HS-27A (cell line): ENCODE results near the gene CCDC174.
"Not testable (repeated sequence)": the region's sequence is repeated elsewhere in the genome, so short reads cannot be mapped to it uniquely, and the experiment has no call there.

Experiments
- DNase-seq: peaks from one replicate; pipeline ENCODE4 v3.0.0-alpha.2; 2012; ENCODE audit warnings: low read depth, missing footprints

Gene CCDC174

GRCh38 chr3:14651440-14652251 is at the start of gene CCDC174:
CCDC174 (plus strand) TSS chr3:14651762; CDS start chr3:14651837, 75 bp downstream.
- DNase-seq, result peak; percentile 99

GRCh38 chr3:14602006-14602803 is 49.4 kb upstream of the CCDC174 start:
- DNase-seq, result no peak

- no peak for DNase-seq
Measured at GRCh38 chr3:14602804-14603644, 48.5 kb upstream of the CCDC174 start.

GRCh38 chr3:14605067-14605466 is 46.5 kb upstream of the CCDC174 start:
- no peak for DNase-seq

- no peak for DNase-seq
Measured at GRCh38 chr3:14605744-14606143, 45.8 kb upstream of the CCDC174 start.

- no peak for DNase-seq
Measured at GRCh38 chr3:14606669-14607339, 44.8 kb upstream of the CCDC174 start.

GRCh38 chr3:14608298-14608697 is 43.3 kb upstream of the CCDC174 start:
- DNase-seq, result no peak

- not testable (repeated sequence) for DNase-seq
Measured at GRCh38 chr3:14609058-14609457, 42.5 kb upstream of the CCDC174 start.

- no peak for DNase-seq
Measured at GRCh38 chr3:14609506-14609905, 42.1 kb upstream of the CCDC174 start.

- no peak for DNase-seq
Measured at GRCh38 chr3:14609941-14610340, 41.6 kb upstream of the CCDC174 start.

GRCh38 chr3:14614189-14614588 is 37.4 kb upstream of the CCDC174 start:
- no peak for DNase-seq

- no peak for DNase-seq
Measured at GRCh38 chr3:14614862-14615261, 36.7 kb upstream of the CCDC174 start.

- DNase-seq, result no peak
Measured at GRCh38 chr3:14616606-14617507, 34.7 kb upstream of the CCDC174 start.

- DNase-seq, result no peak
Measured at GRCh38 chr3:14617508-14618023, 34.0 kb upstream of the CCDC174 start.

GRCh38 chr3:14619605-14620004 is 32.0 kb upstream of the CCDC174 start:
- no peak for DNase-seq

- DNase-seq, result no peak
Measured at GRCh38 chr3:14620512-14620911, 31.1 kb upstream of the CCDC174 start.

GRCh38 chr3:14621093-14621492 is 30.5 kb upstream of the CCDC174 start:
- no peak for DNase-seq

GRCh38 chr3:14622368-14622767 is 29.2 kb upstream of the CCDC174 start:
- no peak for DNase-seq

GRCh38 chr3:14623569-14624051 is 28.0 kb upstream of the CCDC174 start:
- no peak for DNase-seq

GRCh38 chr3:14624498-14624897 is 27.1 kb upstream of the CCDC174 start:
- DNase-seq, result no peak
